GM06990 (cell line): ENCODE measurements around the gene YPEL4.
"Not testable (repeated sequence)": the region's sequence is repeated elsewhere in the genome, so short reads cannot be mapped to it uniquely, and the experiment has no call there.

Experiments used
- DNase-seq: peaks from one replicate; pipeline ENCODE4 v3.0.0-alpha.2; 2011; ENCODE audit not compliant: insufficient read length; ENCODE audit errors: extremely low read depth
- H3K27me3 ChIP-seq: replicated peaks from 2 replicates; pipeline ENCODE4 v1.6.0; 2011; ENCODE audit warnings: low read length; ENCODE audit not compliant: control insufficient read depth, insufficient read depth
- H3K36me3 ChIP-seq: 2 replicates; pipeline ENCODE4 v1.5.1; 2011; ENCODE audit warnings: low read length; ENCODE audit not compliant: control insufficient read depth, insufficient read depth
- H3K4me3 ChIP-seq: replicated peaks from 2 replicates; pipeline ENCODE4 v1.5.1; 2011; ENCODE audit warnings: low read depth, mild to moderate bottlenecking, control low read depth, low read length
- TF ChIP-seq, protein P1 (sequence below): IDR thresholded peaks from 2 replicates; pipeline ENCODE4 v1.5.1; 2011; ENCODE audit warnings: low read length, control low read depth, mild to moderate bottlenecking, inconsistent platforms; ENCODE audit not compliant: insufficient read depth, poor library complexity, severe bottlenecking

Gene YPEL4

GRCh38 chr11:57656885-57657193 lies 7.1 kb upstream of the YPEL4 start:
- TF ChIP-seq, protein P1, sequence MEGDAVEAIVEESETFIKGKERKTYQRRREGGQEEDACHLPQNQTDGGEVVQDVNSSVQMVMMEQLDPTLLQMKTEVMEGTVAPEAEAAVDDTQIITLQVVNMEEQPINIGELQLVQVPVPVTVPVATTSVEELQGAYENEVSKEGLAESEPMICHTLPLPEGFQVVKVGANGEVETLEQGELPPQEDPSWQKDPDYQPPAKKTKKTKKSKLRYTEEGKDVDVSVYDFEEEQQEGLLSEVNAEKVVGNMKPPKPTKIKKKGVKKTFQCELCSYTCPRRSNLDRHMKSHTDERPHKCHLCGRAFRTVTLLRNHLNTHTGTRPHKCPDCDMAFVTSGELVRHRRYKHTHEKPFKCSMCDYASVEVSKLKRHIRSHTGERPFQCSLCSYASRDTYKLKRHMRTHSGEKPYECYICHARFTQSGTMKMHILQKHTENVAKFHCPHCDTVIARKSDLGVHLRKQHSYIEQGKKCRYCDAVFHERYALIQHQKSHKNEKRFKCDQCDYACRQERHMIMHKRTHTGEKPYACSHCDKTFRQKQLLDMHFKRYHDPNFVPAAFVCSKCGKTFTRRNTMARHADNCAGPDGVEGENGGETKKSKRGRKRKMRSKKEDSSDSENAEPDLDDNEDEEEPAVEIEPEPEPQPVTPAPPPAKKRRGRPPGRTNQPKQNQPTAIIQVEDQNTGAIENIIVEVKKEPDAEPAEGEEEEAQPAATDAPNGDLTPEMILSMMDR = no peak
- no peaks in the 10 kb centered on the region for H3K27me3 ChIP-seq
- DNase-seq = no peak
- H3K4me3 ChIP-seq = peak overlapping the region; percentile 72
- H3K36me3 ChIP-seq = peaks cover 11% of the 10 kb centered on the region

- no peaks in the 10 kb centered on the region for H3K36me3 ChIP-seq
- no peaks in the 10 kb centered on the region for H3K27me3 ChIP-seq
- DNase-seq = no peak
- TF ChIP-seq, protein P1 = no peak
- no peak overlapping the region for H3K4me3 ChIP-seq
These were observed 3.5 kb upstream of the YPEL4 start for GRCh38 chr11:57653163-57653562.

DNA sequence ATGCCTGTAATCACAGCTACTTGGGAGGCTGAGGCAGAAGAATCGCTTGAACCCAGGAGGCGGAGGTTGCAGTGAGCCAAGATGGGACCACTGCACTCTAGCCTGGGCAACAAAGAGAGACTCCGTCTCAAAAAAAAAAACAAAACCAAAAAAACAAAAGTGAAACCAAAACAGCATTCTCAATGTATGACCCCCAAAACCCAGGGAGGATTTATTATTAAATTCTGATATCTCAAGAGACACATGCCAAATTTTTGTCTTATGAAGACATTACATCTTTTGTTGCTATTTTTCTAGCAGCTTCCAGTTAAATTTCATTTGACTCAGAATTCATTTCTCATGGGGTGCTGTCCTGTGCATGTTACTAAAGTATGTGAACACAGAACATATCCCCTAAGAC lies 3.0 kb upstream of the YPEL4 start:
- no peak for DNase-seq
- no peaks in the 10 kb centered on the region; the same call in 1 of the 2 replicates for H3K27me3 ChIP-seq
- TF ChIP-seq, protein P1 = no peak
- no peak overlapping the region for H3K4me3 ChIP-seq
- no peaks in the 10 kb centered on the region for H3K36me3 ChIP-seq

DNA sequence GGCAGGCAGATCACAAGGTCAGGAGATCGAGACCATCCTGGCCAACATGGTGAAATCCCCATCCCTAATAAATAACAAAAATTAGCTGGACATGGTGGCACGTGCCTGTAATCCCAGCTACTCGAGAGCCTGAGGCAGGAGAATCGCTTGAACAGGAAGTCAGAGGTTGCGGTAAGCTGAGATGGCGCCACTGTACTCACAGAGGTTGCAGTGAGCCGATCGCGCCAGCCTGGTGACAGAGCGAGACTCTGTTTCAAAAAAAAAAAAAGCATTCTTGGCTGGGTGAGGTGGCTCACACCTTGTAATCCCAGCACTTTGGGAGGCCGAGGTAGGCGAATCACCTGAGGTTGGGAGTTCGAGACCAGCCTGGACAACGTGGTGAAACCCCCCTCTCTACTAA lies 2.5 kb upstream of the YPEL4 start:
- not testable (repeated sequence) for H3K4me3 ChIP-seq, H3K27me3 ChIP-seq, H3K36me3 ChIP-seq, DNase-seq

DNA sequence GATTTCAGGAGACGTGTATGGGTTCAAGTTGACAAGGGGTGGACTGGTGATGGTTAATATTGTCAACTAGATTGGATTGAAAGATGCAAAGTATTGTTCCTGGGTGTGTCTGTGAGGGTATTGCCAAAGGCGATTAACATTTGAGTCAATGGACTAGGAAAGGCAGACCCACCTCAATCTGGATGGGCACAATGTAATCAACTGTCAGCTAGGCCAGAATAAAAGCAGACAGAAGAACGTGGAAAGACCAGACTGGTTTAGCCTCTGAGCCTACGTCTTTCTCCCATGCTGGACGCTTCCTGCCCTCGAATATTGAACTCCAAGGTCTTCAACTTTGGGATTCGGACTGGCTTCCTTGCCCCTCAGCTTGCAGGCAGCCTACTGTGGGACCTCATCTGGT lies 1.7 kb upstream of the YPEL4 start:
- TF ChIP-seq, protein P1 = no peak
- Histone ChIP-seq H3K36me3 (no peaks in the 10 kb centered on the region), H3K4me3 (no peak overlapping the region), H3K27me3 (peaks cover 1% of the 10 kb centered on the region)
- DNase-seq = no peak

GRCh38 chr11:57650739-57651090 lies 1.0 kb upstream of the YPEL4 start:
- H3K36me3 ChIP-seq = no peaks in the 10 kb centered on the region
- no peak for DNase-seq
- no peak overlapping the region for H3K4me3 ChIP-seq
- H3K27me3 ChIP-seq = peaks cover 3% of the 10 kb centered on the region
- TF ChIP-seq, protein P1 = no peak
